Activated naive CD4-positive, alpha-beta T cell treated with anti-CD3 and anti-CD28 coated beads, Interleukin-2, amount 50 U/mL, for 72 hours (primary cell): ENCODE data around the gene RRP8. TPM values are rescaled to one million over a fixed set of nuclear protein-coding genes. Genes with fewer than 3 reads are reported as not detected.

Source experiments
- ATAC-seq, 2 donors: fragments of 150-1000 bp; cut with Tn5 transposase; 2 replicates each; pipeline ENCODE4 v1.10.0; 2021; ENCODE audit warnings: mild to moderate bottlenecking in 2 of 2, moderate library complexity in 2 of 2
- DNase-seq, 2 donors: peaks; one replicate each; pipeline ENCODE4 v3.0.0; 2021 to 2022; ENCODE audit warnings: low spot score in 2 of 2
- H3K27ac Mint-ChIP-seq, 2 donors: one replicate each; pipeline ENCODE4 v1.8.0; 2022; ENCODE audit warnings: mild to moderate bottlenecking in 2 of 2, mixed read lengths in 2 of 2
- H3K36me3 Mint-ChIP-seq, 2 donors: one replicate each; pipeline ENCODE4 v1.8.0; 2022; ENCODE audit warnings: mixed read lengths in 2 of 2
- H3K9me3 Mint-ChIP-seq, 2 donors: one replicate each; pipeline ENCODE4 v1.8.0; 2022; ENCODE audit warnings: mixed read lengths in 2 of 2
- total RNA-seq, 2 donors: library from RNA; stranded (reverse); gene quantifications; one replicate each; pipeline ENCODE4 v1.2.3, GENCODE V29; 2022

RRP8 gene
- total RNA-seq, 2 donors from 2014 or later = 24.9 to 38.3 TPM

GRCh38 chr11:6611963-6612212 is 8.5 kb upstream of the RRP8 start:
- H3K9me3 Mint-ChIP-seq = no peaks in the 10 kb centered on the region
- H3K36me3 Mint-ChIP-seq = peaks cover 27 to 38% of the 10 kb centered on the region in 2 donors
- H3K27ac Mint-ChIP-seq = no peak overlapping the region
- ATAC-seq (peak in 1 of 2 donors; percentile 16), DNase-seq (no peak)

- ATAC-seq = peak in 1 of 2 donors; percentile 4
Measured at GRCh38 chr11:6611092-6611962, 7.9 kb upstream of the RRP8 start.

GRCh38 chr11:6610591-6610990 is 7.2 kb upstream of the RRP8 start:
- DNase-seq (peak in 1 of 2 donors; percentile 52), ATAC-seq (no peak)
- Mint-ChIP-seq H3K27ac (peak overlapping the region in 1 of 2 donors; percentile 26), H3K36me3 (peaks cover 27 to 33% of the 10 kb centered on the region in 2 donors), H3K9me3 (no peaks in the 10 kb centered on the region)

More at GRCh38 chr11:6611092-6611962, 7.9 kb upstream of the RRP8 start:
- H3K27ac Mint-ChIP-seq = peak overlapping the region in 1 of 2 donors; percentile 96
- peaks cover 27 to 38% of the 10 kb centered on the region in 2 donors for H3K36me3 Mint-ChIP-seq
- DNase-seq = peak in 1 of 2 donors; percentile 52
- no peaks in the 10 kb centered on the region for H3K9me3 Mint-ChIP-seq

GRCh38 chr11:6609502-6610015 is 6.1 kb upstream of the RRP8 start:
- no peaks in the 10 kb centered on the region for H3K9me3 Mint-ChIP-seq
- H3K36me3 Mint-ChIP-seq = peaks cover 27% of the 10 kb centered on the region in 2 donors
- peak overlapping the region in 1 of 2 donors; percentile 70 for H3K27ac Mint-ChIP-seq
- DNase-seq (peak in 1 of 2 donors; percentile 45), ATAC-seq (no peak)

- Mint-ChIP-seq H3K9me3 (no peaks in the 10 kb centered on the region), H3K27ac (no peak overlapping the region), H3K36me3 (peaks cover 27% of the 10 kb centered on the region in 2 donors)
- peak in 1 of 2 donors; percentile 31 for DNase-seq
- no peak for ATAC-seq
Measured at GRCh38 chr11:6608726-6609501, 5.5 kb upstream of the RRP8 start.

- Mint-ChIP-seq H3K9me3 (no peaks in the 10 kb centered on the region), H3K36me3 (peaks cover 27% of the 10 kb centered on the region in 2 donors), H3K27ac (no peak overlapping the region)
- ATAC-seq = no peak
- peak in 1 of 2 donors; percentile 33 for DNase-seq
Measured at GRCh38 chr11:6608011-6608410, 4.6 kb upstream of the RRP8 start.

- Mint-ChIP-seq H3K9me3 (no peaks in the 10 kb centered on the region), H3K27ac (peak overlapping the region in 1 of 2 donors; percentile 37), H3K36me3 (peaks cover 27% of the 10 kb centered on the region in 2 donors)
- ATAC-seq = peak in 1 of 2 donors; percentile 9
- no peak for DNase-seq
Measured at GRCh38 chr11:6607190-6607795, 3.9 kb upstream of the RRP8 start.

GRCh38 chr11:6606471-6607189 is 3.2 kb upstream of the RRP8 start:
- DNase-seq (peak; percentile 51 to 75), ATAC-seq (peak; percentile 27 to 50)
- Mint-ChIP-seq H3K9me3 (no peaks in the 10 kb centered on the region), H3K27ac (peak overlapping the region in 1 of 2 donors; percentile 87), H3K36me3 (peaks cover 27 to 32% of the 10 kb centered on the region in 2 donors)

GRCh38 chr11:6604790-6605189 is 1.4 kb upstream of the RRP8 start:
- DNase-seq = no peak
- H3K27ac Mint-ChIP-seq = no peak overlapping the region
- peaks cover 9 to 20% of the 10 kb centered on the region in 2 donors for H3K36me3 Mint-ChIP-seq
- ATAC-seq = no peak
- H3K9me3 Mint-ChIP-seq = no peaks in the 10 kb centered on the region

GRCh38 chr11:6604081-6604626 is 738 bp upstream of the RRP8 start:
- no peaks in the 10 kb centered on the region for H3K9me3 Mint-ChIP-seq
- ATAC-seq (peak; percentile 40 to 53), DNase-seq (peak in 1 of 2 donors; percentile 39)
- peaks cover 3 to 18% of the 10 kb centered on the region in 2 donors for H3K36me3 Mint-ChIP-seq
- H3K27ac Mint-ChIP-seq = no peak overlapping the region

- H3K36me3 Mint-ChIP-seq = peaks cover 5 to 27% of the 10 kb centered on the region in 2 donors
- DNase-seq (no peak), ATAC-seq (no peak)
- H3K9me3 Mint-ChIP-seq = no peaks in the 10 kb centered on the region
- peak overlapping the region in 1 of 2 donors; percentile 65 for H3K27ac Mint-ChIP-seq
Measured at GRCh38 chr11:6602096-6602940, 1.1 kb downstream of the RRP8 start.

- peak in 1 of 2 donors; percentile 1 for DNase-seq
- H3K27ac Mint-ChIP-seq = no peak overlapping the region
Measured at GRCh38 chr11:6601041-6601461, 2.4 kb downstream of the RRP8 start.

GRCh38 chr11:6599881-6600390 is 3.5 kb downstream of the RRP8 start:
- Mint-ChIP-seq H3K9me3 (no peaks in the 10 kb centered on the region), H3K36me3 (peaks cover 5 to 34% of the 10 kb centered on the region in 2 donors), H3K27ac (peak overlapping the region in 1 of 2 donors; percentile 63)

More at GRCh38 chr11:6601041-6601461, 2.4 kb downstream of the RRP8 start:
- Mint-ChIP-seq H3K9me3 (no peaks in the 10 kb centered on the region), H3K36me3 (peaks cover 5 to 31% of the 10 kb centered on the region in 2 donors)
- ATAC-seq = no peak

GRCh38 chr11:6599449-6599848 is 4.0 kb downstream of the RRP8 start:
- Mint-ChIP-seq H3K9me3 (no peaks in the 10 kb centered on the region), H3K36me3 (peaks cover 5 to 36% of the 10 kb centered on the region in 2 donors), H3K27ac (peak overlapping the region in 1 of 2 donors; percentile 33)
- ATAC-seq (no peak), DNase-seq (peak in 1 of 2 donors; percentile 0)

More at GRCh38 chr11:6599881-6600390, 3.5 kb downstream of the RRP8 start:
- DNase-seq (peak in 1 of 2 donors; percentile 1), ATAC-seq (no peak)

- DNase-seq = no peak
- ATAC-seq = no peak
- Mint-ChIP-seq H3K9me3 (no peaks in the 10 kb centered on the region), H3K36me3 (peaks cover 5 to 40% of the 10 kb centered on the region in 2 donors), H3K27ac (peak overlapping the region in 1 of 2 donors; percentile 12)
Measured at GRCh38 chr11:6598555-6598954, 4.9 kb downstream of the RRP8 start.
